Liver (tissue), 9 donors: ENCODE results near the gene PJA1. TPM values are rescaled to one million over a fixed set of nuclear protein-coding genes. Genes with fewer than 3 reads are reported as not detected.

Experiments
- DNase-seq: peaks from one replicate; pipeline ENCODE4 v3.0.0-alpha.2; 2017; ENCODE audit warnings: low spot score
- H3K27ac ChIP-seq, 2 donors: one replicate each; pipeline ENCODE4 v1.7.0; 2013; ENCODE audit warnings: inconsistent platforms in 2 of 2, low read length in 2 of 2, control low read depth in 1 of 2, low read depth in 1 of 2, mild to moderate bottlenecking in 1 of 2
- H3K27me3 ChIP-seq, 4 donors: one replicate each; pipeline versions ENCODE4 v1.6.1 to v1.7.0; 2013; ENCODE audit warnings: low read length in 3 of 4, inconsistent platforms in 1 of 4, mild to moderate bottlenecking in 1 of 4, moderate library complexity in 1 of 4; ENCODE audit not compliant: control insufficient read depth in 4 of 4, insufficient read depth in 4 of 4
- H3K36me3 ChIP-seq, 4 donors: one replicate each; pipeline versions ENCODE4 v1.6.1 to v1.7.0; 2013; ENCODE audit warnings: low read length in 3 of 4, mild to moderate bottlenecking in 3 of 4, low read depth in 1 of 4, moderate library complexity in 1 of 4; ENCODE audit not compliant: control insufficient read depth in 4 of 4, insufficient read depth in 3 of 4
- H3K4me1 ChIP-seq, 4 donors: one replicate each; pipeline versions ENCODE4 v1.6.1 to v1.7.0; 2013; ENCODE audit warnings: low read length in 3 of 4, mild to moderate bottlenecking in 3 of 4, moderate library complexity in 1 of 4; ENCODE audit not compliant: control insufficient read depth in 4 of 4, insufficient read depth in 4 of 4
- H3K4me3 ChIP-seq, 3 donors: one replicate each; pipeline versions ENCODE4 v1.6.1 to v1.7.0; 2013; ENCODE audit warnings: low read length in 3 of 3, control low read depth in 1 of 3, low read depth in 1 of 3, mild to moderate bottlenecking in 1 of 3
- H3K9ac ChIP-seq, 2 donors: one replicate each; pipeline ENCODE4 v1.7.0; 2013; ENCODE audit warnings: low read length in 2 of 2, mild to moderate bottlenecking in 2 of 2, moderate library complexity in 2 of 2, control low read depth in 1 of 2, low read depth in 1 of 2
- H3K9me3 ChIP-seq, 4 donors: one replicate each; pipeline versions ENCODE4 v1.6.1 to v1.7.0; 2013; ENCODE audit warnings: low read length in 3 of 4; ENCODE audit not compliant: control insufficient read depth in 4 of 4
- CTCF ChIP-seq: fragments of 150-350 bp; IDR thresholded peaks from 2 replicates; pipeline ENCODE4 v1.5.1; 2017; ENCODE audit warnings: improper control_type of control experiment, low read depth, low read length; ENCODE audit not compliant: missing input control
- HNF4A ChIP-seq, 2 donors: conservative IDR thresholded peaks; 2 replicates each; pipeline ENCODE4 v1.6.1; 2016; ENCODE audit warnings: antibody characterized with exemption in 2 of 2, mild to moderate bottlenecking in 2 of 2
- JUND ChIP-seq, 2 donors: IDR thresholded peaks; 2 replicates each; pipeline ENCODE4 v1.6.1; 2016; ENCODE audit warnings: antibody characterized with exemption in 2 of 2
- MAX ChIP-seq: IDR thresholded peaks from 2 replicates; pipeline ENCODE4 v1.6.1; 2016; ENCODE audit warnings: antibody characterized with exemption
- RAD21 ChIP-seq, 2 donors: IDR thresholded peaks; 2 replicates each; pipeline ENCODE4 v1.6.1; 2016; ENCODE audit warnings: antibody characterized with exemption in 2 of 2, mild to moderate bottlenecking in 2 of 2
- RXRA ChIP-seq, 2 donors: IDR thresholded peaks; 2 replicates each; pipeline ENCODE4 v1.6.1; 2017 to 2018; ENCODE audit warnings: antibody characterized with exemption in 2 of 2, mild to moderate bottlenecking in 1 of 2
- SP1 ChIP-seq: IDR thresholded peaks from 2 replicates; pipeline ENCODE4 v1.6.1; 2018; ENCODE audit warnings: antibody characterized with exemption, mild to moderate bottlenecking
- WGBS: extraction: QIAGEN DNeasy Blood & Tissue Kit; methylation state at CpG from one replicate; pipeline ENCODE4 v1.1.7; 2013; 5-methylcytosine and 5-hydroxymethylcytosine counted together
- polyA plus RNA-seq, 2 donors: library from polyadenylated mRNA; stranded (reverse) in 1 of 2; unstranded in 1 of 2; fragments of 200-250 nt in 1 of 2; fragments of >200 nt in 1 of 2; fragmentation: Nextera tagmentation in 1 of 2; extraction: Ambion mirVana in 1 of 2; gene quantifications; one replicate each; pipeline versions ENCODE4 v1.2.1 to v1.2.3, GENCODE V29; 2013 to 2015
- total RNA-seq, 2 donors: library from RNA; depleted of rRNA; stranded (reverse); fragments of >200 nt; gene quantifications; one replicate each; pipeline ENCODE4 v1.2.3, GENCODE V29; 2014
- TF ChIP-seq, protein P1 (sequence below): IDR thresholded peaks from 2 replicates; pipeline ENCODE4 v1.6.1; 2016; ENCODE audit warnings: antibody characterized with exemption, mild to moderate bottlenecking
- TF ChIP-seq, protein P2 (sequence below): IDR thresholded peaks from 2 replicates; pipeline ENCODE4 v1.6.1; 2016; ENCODE audit warnings: antibody characterized with exemption
- donor health status: healthy.
- donor health status: healthy.
- donor health status: healthy.
- donor health status: healthy.
- donor health status: healthy.

The PJA1 gene
- total and polyA plus RNA-seq, 4 donors, result 4.6 to 6.0 (median 5.0) TPM

- TF ChIP-seq CTCF (peak; percentile 30), RAD21 (IDR thresholded peaks at IDR 0.05) (peak; percentile 31 to 61), SP1 (no peak)
- no peaks in the 10 kb centered on the region for H3K27me3 ChIP-seq
- H3K9ac ChIP-seq, result no peak overlapping the region
- no peak for DNase-seq
- no peak overlapping the region for H3K27ac ChIP-seq
- H3K4me3 ChIP-seq, result no peak overlapping the region
- H3K9me3 ChIP-seq, result no peaks in the 10 kb centered on the region
- peaks cover 0 to 1% (median 0%) of the 10 kb centered on the region in 4 donors for H3K4me1 ChIP-seq
- peaks cover 0 to 4% (median 0%) of the 10 kb centered on the region in 4 donors for H3K36me3 ChIP-seq
- WGBS, result 67% methylated on average over 13 of the region's 13 CpGs
Observed at GRCh38 chrX:69158166-69158980, 6.9 kb downstream of the PJA1 start.

GRCh38 chrX:69156638-69157037, 8.6 kb downstream of the PJA1 start:
- peaks cover 0 to 4% (median 0%) of the 10 kb centered on the region in 4 donors for H3K36me3 ChIP-seq
- TF ChIP-seq MAX, result no peak
- no peak for TF ChIP-seq JUND (IDR thresholded peaks at IDR 0.05)
- TF ChIP-seq RXRA (IDR thresholded peaks at IDR 0.05), result no peak
- TF ChIP-seq RAD21 (IDR thresholded peaks at IDR 0.05), result no peak
- TF ChIP-seq, protein P1, sequence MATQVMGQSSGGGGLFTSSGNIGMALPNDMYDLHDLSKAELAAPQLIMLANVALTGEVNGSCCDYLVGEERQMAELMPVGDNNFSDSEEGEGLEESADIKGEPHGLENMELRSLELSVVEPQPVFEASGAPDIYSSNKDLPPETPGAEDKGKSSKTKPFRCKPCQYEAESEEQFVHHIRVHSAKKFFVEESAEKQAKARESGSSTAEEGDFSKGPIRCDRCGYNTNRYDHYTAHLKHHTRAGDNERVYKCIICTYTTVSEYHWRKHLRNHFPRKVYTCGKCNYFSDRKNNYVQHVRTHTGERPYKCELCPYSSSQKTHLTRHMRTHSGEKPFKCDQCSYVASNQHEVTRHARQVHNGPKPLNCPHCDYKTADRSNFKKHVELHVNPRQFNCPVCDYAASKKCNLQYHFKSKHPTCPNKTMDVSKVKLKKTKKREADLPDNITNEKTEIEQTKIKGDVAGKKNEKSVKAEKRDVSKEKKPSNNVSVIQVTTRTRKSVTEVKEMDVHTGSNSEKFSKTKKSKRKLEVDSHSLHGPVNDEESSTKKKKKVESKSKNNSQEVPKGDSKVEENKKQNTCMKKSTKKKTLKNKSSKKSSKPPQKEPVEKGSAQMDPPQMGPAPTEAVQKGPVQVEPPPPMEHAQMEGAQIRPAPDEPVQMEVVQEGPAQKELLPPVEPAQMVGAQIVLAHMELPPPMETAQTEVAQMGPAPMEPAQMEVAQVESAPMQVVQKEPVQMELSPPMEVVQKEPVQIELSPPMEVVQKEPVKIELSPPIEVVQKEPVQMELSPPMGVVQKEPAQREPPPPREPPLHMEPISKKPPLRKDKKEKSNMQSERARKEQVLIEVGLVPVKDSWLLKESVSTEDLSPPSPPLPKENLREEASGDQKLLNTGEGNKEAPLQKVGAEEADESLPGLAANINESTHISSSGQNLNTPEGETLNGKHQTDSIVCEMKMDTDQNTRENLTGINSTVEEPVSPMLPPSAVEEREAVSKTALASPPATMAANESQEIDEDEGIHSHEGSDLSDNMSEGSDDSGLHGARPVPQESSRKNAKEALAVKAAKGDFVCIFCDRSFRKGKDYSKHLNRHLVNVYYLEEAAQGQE, result no peak
- TF ChIP-seq, protein P2, sequence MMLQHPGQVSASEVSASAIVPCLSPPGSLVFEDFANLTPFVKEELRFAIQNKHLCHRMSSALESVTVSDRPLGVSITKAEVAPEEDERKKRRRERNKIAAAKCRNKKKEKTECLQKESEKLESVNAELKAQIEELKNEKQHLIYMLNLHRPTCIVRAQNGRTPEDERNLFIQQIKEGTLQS, result no peak
- TF ChIP-seq HNF4A (conservative IDR thresholded peaks at IDR 0.05), result no peak
- no peak for DNase-seq
- H3K9ac ChIP-seq, result no peak overlapping the region
- H3K27me3 ChIP-seq, result no peaks in the 10 kb centered on the region
- H3K27ac ChIP-seq, result no peak overlapping the region
- H3K4me1 ChIP-seq, result peaks cover 0 to 4% (median 0%) of the 10 kb centered on the region in 4 donors
- H3K4me3 ChIP-seq, result no peak overlapping the region
- WGBS, result 97% methylated on average over 5 of the region's 5 CpGs
- H3K9me3 ChIP-seq, result no peaks in the 10 kb centered on the region
